HEK293 (cell line): ENCODE results near the gene ASB16.

Experiments
- BCL11A ChIP-seq: fragments of 450-650 bp; formaldehyde crosslinking; IDR thresholded peaks from 2 replicates; pipeline ENCODE4 v1.5.1; 2016; ENCODE audit warnings: low read depth, missing biosample characterization, missing genetic modification characterization
- OVOL3 ChIP-seq: fragments of 450-650 bp; formaldehyde crosslinking; IDR thresholded peaks from 2 replicates; pipeline ENCODE4 v1.5.1; 2016; ENCODE audit warnings: missing biosample characterization, missing genetic modification characterization
- SP2 ChIP-seq: fragments of 450-650 bp; formaldehyde crosslinking; IDR thresholded peaks from 2 replicates; pipeline ENCODE4 v1.5.1; 2016; ENCODE audit warnings: missing biosample characterization, missing genetic modification characterization
- SP3 ChIP-seq: fragments of 450-650 bp; formaldehyde crosslinking; IDR thresholded peaks from 2 replicates; pipeline ENCODE4 v1.5.1; 2016; ENCODE audit warnings: missing biosample characterization, missing genetic modification characterization
- ZBTB11 ChIP-seq: fragments of 450-650 bp; formaldehyde crosslinking; conservative IDR thresholded peaks from 2 replicates; pipeline ENCODE4 v1.5.1; 2016; ENCODE audit warnings: low read depth, missing biosample characterization, missing genetic modification characterization
- ZBTB48 ChIP-seq: fragments of 450-650 bp; formaldehyde crosslinking; IDR thresholded peaks from 2 replicates; pipeline ENCODE4 v1.5.1; 2016; ENCODE audit warnings: missing biosample characterization, missing genetic modification characterization
- ZNF140 ChIP-seq: fragments of 450-650 bp; formaldehyde crosslinking; IDR thresholded peaks from 2 replicates; pipeline ENCODE4 v1.5.1; 2016; ENCODE audit warnings: missing biosample characterization, missing genetic modification characterization
- ZNF148 ChIP-seq: fragments of 450-650 bp; formaldehyde crosslinking; IDR thresholded peaks from 2 replicates; pipeline ENCODE4 v1.5.0; 2017; ENCODE audit warnings: missing biosample characterization, missing genetic modification characterization, borderline replicate concordance
- ZNF16 ChIP-seq: fragments of 450-650 bp; formaldehyde crosslinking; IDR thresholded peaks from 2 replicates; pipeline ENCODE4 v1.5.1; 2016; ENCODE audit warnings: low read depth, missing biosample characterization, missing genetic modification characterization
- ZNF202 ChIP-seq: fragments of 450-650 bp; formaldehyde crosslinking; IDR thresholded peaks from 2 replicates; pipeline ENCODE4 v1.5.1; 2016; ENCODE audit warnings: missing biosample characterization, missing genetic modification characterization, borderline replicate concordance
- ZNF211 ChIP-seq: fragments of 450-650 bp; formaldehyde crosslinking; IDR thresholded peaks from 2 replicates; pipeline ENCODE4 v1.5.1; 2016; ENCODE audit warnings: low read depth, missing biosample characterization, missing genetic modification characterization
- ZNF23 ChIP-seq: fragments of 450-650 bp; formaldehyde crosslinking; IDR thresholded peaks from 2 replicates; pipeline ENCODE4 v1.5.1; 2016; ENCODE audit warnings: missing biosample characterization, missing genetic modification characterization, borderline replicate concordance
- ZNF248 ChIP-seq: fragments of 450-650 bp; formaldehyde crosslinking; IDR thresholded peaks from 2 replicates; pipeline ENCODE4 v1.5.1; 2017; ENCODE audit warnings: missing biosample characterization, missing genetic modification characterization
- ZNF341 ChIP-seq: fragments of 450-650 bp; formaldehyde crosslinking; IDR thresholded peaks from 2 replicates; pipeline ENCODE4; 2016; ENCODE audit warnings: low read depth, missing biosample characterization, missing genetic modification characterization
- ZNF426 ChIP-seq: fragments of 450-650 bp; formaldehyde crosslinking; IDR thresholded peaks from 2 replicates; pipeline ENCODE4 v1.5.1; 2017; ENCODE audit warnings: missing biosample characterization, missing genetic modification characterization, mild to moderate bottlenecking, inconsistent platforms, moderate library complexity
- ZNF518A ChIP-seq: fragments of 450-650 bp; formaldehyde crosslinking; conservative IDR thresholded peaks from 2 replicates; pipeline ENCODE4 v1.5.1; 2016; ENCODE audit warnings: low read depth, missing biosample characterization, missing genetic modification characterization
- ZNF521 ChIP-seq: fragments of 450-650 bp; formaldehyde crosslinking; IDR thresholded peaks from 2 replicates; pipeline ENCODE4 v1.5.1; 2017; ENCODE audit warnings: missing biosample characterization, mild to moderate bottlenecking, missing genetic modification characterization
- ZNF704 ChIP-seq: fragments of 450-650 bp; formaldehyde crosslinking; IDR thresholded peaks from 2 replicates; pipeline ENCODE4 v1.5.1; 2016; ENCODE audit warnings: missing biosample characterization, missing genetic modification characterization
- ZNF830 ChIP-seq: fragments of 450-650 bp; IDR thresholded peaks from 2 replicates; pipeline ENCODE4 v1.5.0; 2018; ENCODE audit warnings: missing biosample characterization, missing genetic modification characterization, low read depth, mild to moderate bottlenecking, moderate library complexity
- ZSCAN16 ChIP-seq: fragments of 450-650 bp; formaldehyde crosslinking; IDR thresholded peaks from 2 replicates; pipeline ENCODE4 v1.5.1; 2016; ENCODE audit warnings: missing biosample characterization, missing genetic modification characterization
- ZXDB ChIP-seq: fragments of 450-650 bp; formaldehyde crosslinking; IDR thresholded peaks from 2 replicates; pipeline ENCODE4 v1.5.1; 2016; ENCODE audit warnings: missing biosample characterization, missing genetic modification characterization

The ASB16 gene

DNA sequence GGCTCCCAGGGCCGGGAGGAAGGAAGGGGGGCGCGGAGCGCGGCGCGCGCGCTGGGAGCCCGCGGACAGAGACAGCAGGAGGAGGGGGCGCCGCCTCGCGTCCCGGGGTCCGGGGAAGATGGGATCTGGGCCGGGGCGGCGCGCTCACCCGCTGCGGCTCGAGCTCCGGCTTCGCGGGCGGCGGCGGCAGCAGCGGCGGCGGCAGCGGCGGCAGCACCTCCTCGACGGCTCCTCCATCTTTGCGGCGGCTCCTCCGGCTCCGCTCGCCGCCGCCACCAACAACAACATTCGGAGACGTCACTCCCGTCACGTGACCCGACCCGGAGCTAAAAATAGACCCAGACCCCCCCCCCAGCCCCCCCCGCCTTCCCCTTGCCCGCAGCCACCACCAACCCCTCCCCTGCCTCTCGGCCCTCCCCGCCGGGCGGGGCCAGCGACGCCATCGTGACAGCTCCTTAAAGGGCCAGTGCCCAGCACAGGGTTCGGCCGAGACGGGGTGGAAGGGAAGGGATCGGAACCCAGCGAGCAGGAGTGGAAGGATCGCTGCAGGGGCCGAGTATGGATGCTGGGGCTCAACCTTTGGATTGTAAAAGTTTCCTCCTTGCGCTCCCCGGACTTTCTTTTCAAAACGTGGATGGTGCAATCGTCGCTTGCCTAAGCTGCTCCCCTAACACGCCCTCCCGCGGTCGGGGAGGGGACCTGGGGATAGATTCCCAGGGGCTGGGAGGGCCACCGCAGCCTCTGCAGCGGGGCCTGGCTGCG is 47.0 kb upstream of the ASB16 start, which contains the start of gene HDAC5 (continued):
- TF ChIP-seq ZNF341 (tag by site-specific recombination) = peak; percentile 67; the same call in 1 of the 2 replicates
- no peak for TF ChIP-seq ZNF521
- no peak for TF ChIP-seq OVOL3 (tag by site-specific recombination)
- no peak for TF ChIP-seq BCL11A (tag by site-specific recombination)
- TF ChIP-seq ZNF140 (tag by site-specific recombination) = no peak
- no peak for TF ChIP-seq ZNF202
- TF ChIP-seq SP3 (tag by site-specific recombination) = peak; percentile 92
- TF ChIP-seq ZNF426 (tag by site-specific recombination) = no peak
- peak; percentile 98 for TF ChIP-seq ZBTB48 (tag by site-specific recombination)
- TF ChIP-seq ZNF704 (tag by site-specific recombination) = no peak
- no peak for TF ChIP-seq ZNF248
- no peak for TF ChIP-seq ZNF16 (tag by site-specific recombination)
- TF ChIP-seq ZNF211 (tag by site-specific recombination) = no peak
- TF ChIP-seq ZNF830 (tag by site-specific recombination) = no peak
- peak; percentile 58 for TF ChIP-seq SP2
- TF ChIP-seq ZSCAN16 (tag by site-specific recombination) = no peak
- no peak for TF ChIP-seq ZNF23
- 0 out of 2 replicates have a peak, but pooled peaks have one; percentile 31 for TF ChIP-seq ZBTB11 (tag by site-specific recombination)
- TF ChIP-seq ZXDB (tag by site-specific recombination) = peak; percentile 90
- no peak for TF ChIP-seq ZNF148 (tag by site-specific recombination)
- no peak for TF ChIP-seq ZNF518A
